Transverse colon (tissue), 4 donors: ENCODE measurements around the gene B3GNT7. TPM values are rescaled to one million over a fixed set of nuclear protein-coding genes. Genes with fewer than 3 reads are reported as not detected.
"Not testable (repeated sequence)": the region's sequence is repeated elsewhere in the genome, so short reads cannot be mapped to it uniquely, and the experiment has no call there.

ENCODE experiments used
- DNase-seq: peaks from one replicate; pipeline ENCODE4 v3.0.0-alpha.2; 2019
- H3K27ac ChIP-seq, 4 donors: fragments of 200-600 bp; sonication (generic); 2 replicates each; pipeline ENCODE4 v1.5.1; 2016 to 2018; ENCODE audit warnings: inconsistent platforms in 4 of 4
- H3K27me3 ChIP-seq: fragments of 200-600 bp; sonication (generic); 2 replicates; pipeline ENCODE4 v1.5.1; 2017; ENCODE audit warnings: inconsistent platforms
- H3K36me3 ChIP-seq, 4 donors: fragments of 200-600 bp; sonication (generic); 2 replicates each; pipeline ENCODE4 v1.5.1; 2017 to 2019; ENCODE audit warnings: inconsistent platforms in 4 of 4
- H3K4me1 ChIP-seq, 4 donors: fragments of 200-600 bp; sonication (generic); 2 replicates each; pipeline ENCODE4 v1.5.1; 2017 to 2020; ENCODE audit warnings: inconsistent platforms in 4 of 4
- H3K4me3 ChIP-seq, 4 donors: fragments of 200-600 bp; sonication (generic); 1 replicate in 1 of 4; 2 replicates in 3 of 4; pipeline versions ENCODE4 v1.5.1 to v1.6.1; 2017 to 2019; ENCODE audit warnings: inconsistent platforms in 4 of 4
- H3K9me3 ChIP-seq, 2 donors: fragments of 200-600 bp; sonication (generic); 2 replicates each; pipeline ENCODE4 v1.5.1; 2017 to 2019; ENCODE audit warnings: inconsistent platforms in 2 of 2
- EP300 ChIP-seq: sonication (generic); formaldehyde crosslinking; IDR thresholded peaks from one replicate; pipeline ENCODE4 v1.6.1; 2017; ENCODE audit warnings: antibody characterized with exemption, low read depth
- POLR2A ChIP-seq: fragments of 450-650 bp; IDR thresholded peaks from one replicate; pipeline ENCODE4 v1.6.1; 2016; ENCODE audit warnings: antibody characterized with exemption, mild to moderate bottlenecking, moderate library complexity
- POLR2AphosphoS5 ChIP-seq, 3 donors: sonication (generic); formaldehyde crosslinking; IDR thresholded peaks; one replicate each; pipeline ENCODE4 v1.6.1; 2016; ENCODE audit warnings: antibody characterized with exemption in 3 of 3
- WGBS, 2 donors: methylation state at CpG; one replicate each; pipeline ENCODE4 v1.1.5; 2018; ENCODE audit warnings: low coverage in 1 of 2; 5-methylcytosine and 5-hydroxymethylcytosine counted together
- in situ Hi-C, 4 donors: fragments of 200-750 bp; cut with MboI; loops; one replicate each; pipeline versions ENCODE4 v1.15.0 to v1.15.1; 2017; ENCODE audit warnings: low sequenced_read_pairs in 3 of 4, low pct_ligation_motif_present in 1 of 4, low pct_unique_long_range_greater_than_20kb in 1 of 4
- intact Hi-C: fragments of 100-400 bp; cut with DNase I; formaldehyde crosslinking; loops from one replicate; pipeline ENCODE4 v1.15.1; 2023; ENCODE audit warnings: low total_unique reads
- total RNA-seq, 4 donors: library from RNA; depleted of rRNA; stranded (reverse); fragments of >200 nt; gene quantifications; one replicate each; pipeline ENCODE4 v1.1.0, GENCODE V29; 2016
- TF ChIP-seq, protein P1 (sequence below), 5 experiments: fragments of 200-600 bp in 3 of 5; fragments of 450-650 bp in 2 of 5; sonication (generic) in 3 of 5; IDR thresholded peaks; 1 replicate in 2 of 5; 2 replicates in 3 of 5; pipeline ENCODE4 v1.5.1; 2016 to 2017; ENCODE audit warnings: antibody characterized with exemption in 5 of 5, inconsistent platforms in 3 of 5, mild to moderate bottlenecking in 2 of 5, moderate library complexity in 1 of 5

The B3GNT7 gene
- total RNA-seq, 4 donors from 2014 or later = 41.8 to 113 (median 55.2) TPM

DNA sequence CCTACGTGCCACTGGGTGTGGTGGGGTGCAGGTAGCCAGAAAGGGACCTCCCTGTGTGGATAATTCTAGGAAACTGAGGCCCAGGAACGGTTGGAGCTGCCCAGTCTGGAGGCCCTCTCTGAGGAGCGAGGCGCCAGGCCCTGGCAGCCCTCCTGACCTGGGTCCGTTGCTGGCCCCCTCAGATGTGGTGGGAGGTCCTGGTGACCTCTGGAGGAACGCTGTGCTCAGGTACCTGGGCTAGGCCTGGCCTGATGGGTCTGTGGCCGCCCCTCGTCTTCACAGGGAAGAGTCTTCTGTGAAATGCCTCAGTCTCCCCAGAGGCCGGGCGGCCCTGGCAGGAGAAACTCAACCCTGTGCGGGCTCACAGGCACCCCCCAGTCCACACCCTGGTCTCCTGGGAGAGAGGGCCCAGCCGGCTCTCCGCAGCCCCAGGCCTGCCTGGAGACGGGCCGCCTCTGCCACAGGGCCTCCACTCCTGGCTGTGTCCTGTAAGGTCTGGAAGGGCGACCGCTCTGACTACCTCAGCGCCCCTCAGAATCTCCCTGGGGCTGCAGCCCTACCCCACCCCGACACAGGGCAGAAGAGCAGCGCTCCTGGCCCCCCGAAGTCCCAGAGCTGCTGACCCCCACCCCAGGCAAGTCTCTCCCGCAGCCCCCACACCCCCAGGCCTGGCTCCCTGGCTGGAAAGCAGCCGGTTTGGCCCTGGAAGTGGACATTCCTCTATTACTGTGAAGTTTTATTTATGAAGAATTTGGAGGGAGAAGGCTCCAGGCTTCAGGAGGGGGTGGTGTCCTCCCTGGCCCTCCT is 3.7 kb downstream of the B3GNT7 start:
- intact Hi-C loops (loop anchor here (5.0 kb wide), 1 partner anchor 97 kb away; no protein-coding TSS in a partner anchor), in situ Hi-C loops (no loop called here)
- Histone ChIP-seq H3K9me3 (no peaks in the 10 kb centered on the region), H3K27ac (peak overlapping the region; percentile 27 to 48 (median 43)), H3K4me1 (peaks cover 14 to 44% (median 34%) of the 10 kb centered on the region in 4 donors), H3K27me3 (peaks cover 22% of the 10 kb centered on the region), H3K36me3 (no peaks in the 10 kb centered on the region), H3K4me3 (no peak overlapping the region)
- TF ChIP-seq EP300 (no peak), POLR2A (no peak), POLR2AphosphoS5 (IDR thresholded peaks at IDR 0.05) (no peak)
- TF ChIP-seq, protein P1, sequence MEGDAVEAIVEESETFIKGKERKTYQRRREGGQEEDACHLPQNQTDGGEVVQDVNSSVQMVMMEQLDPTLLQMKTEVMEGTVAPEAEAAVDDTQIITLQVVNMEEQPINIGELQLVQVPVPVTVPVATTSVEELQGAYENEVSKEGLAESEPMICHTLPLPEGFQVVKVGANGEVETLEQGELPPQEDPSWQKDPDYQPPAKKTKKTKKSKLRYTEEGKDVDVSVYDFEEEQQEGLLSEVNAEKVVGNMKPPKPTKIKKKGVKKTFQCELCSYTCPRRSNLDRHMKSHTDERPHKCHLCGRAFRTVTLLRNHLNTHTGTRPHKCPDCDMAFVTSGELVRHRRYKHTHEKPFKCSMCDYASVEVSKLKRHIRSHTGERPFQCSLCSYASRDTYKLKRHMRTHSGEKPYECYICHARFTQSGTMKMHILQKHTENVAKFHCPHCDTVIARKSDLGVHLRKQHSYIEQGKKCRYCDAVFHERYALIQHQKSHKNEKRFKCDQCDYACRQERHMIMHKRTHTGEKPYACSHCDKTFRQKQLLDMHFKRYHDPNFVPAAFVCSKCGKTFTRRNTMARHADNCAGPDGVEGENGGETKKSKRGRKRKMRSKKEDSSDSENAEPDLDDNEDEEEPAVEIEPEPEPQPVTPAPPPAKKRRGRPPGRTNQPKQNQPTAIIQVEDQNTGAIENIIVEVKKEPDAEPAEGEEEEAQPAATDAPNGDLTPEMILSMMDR (IDR thresholded peaks at IDR 0.05) = no peak
- no peak for DNase-seq
- 88% methylated on average over 15 of the region's 23 CpGs; no CpG with 5 or more reads in 1 of the 2 donors for WGBS, 2 donors

DNA sequence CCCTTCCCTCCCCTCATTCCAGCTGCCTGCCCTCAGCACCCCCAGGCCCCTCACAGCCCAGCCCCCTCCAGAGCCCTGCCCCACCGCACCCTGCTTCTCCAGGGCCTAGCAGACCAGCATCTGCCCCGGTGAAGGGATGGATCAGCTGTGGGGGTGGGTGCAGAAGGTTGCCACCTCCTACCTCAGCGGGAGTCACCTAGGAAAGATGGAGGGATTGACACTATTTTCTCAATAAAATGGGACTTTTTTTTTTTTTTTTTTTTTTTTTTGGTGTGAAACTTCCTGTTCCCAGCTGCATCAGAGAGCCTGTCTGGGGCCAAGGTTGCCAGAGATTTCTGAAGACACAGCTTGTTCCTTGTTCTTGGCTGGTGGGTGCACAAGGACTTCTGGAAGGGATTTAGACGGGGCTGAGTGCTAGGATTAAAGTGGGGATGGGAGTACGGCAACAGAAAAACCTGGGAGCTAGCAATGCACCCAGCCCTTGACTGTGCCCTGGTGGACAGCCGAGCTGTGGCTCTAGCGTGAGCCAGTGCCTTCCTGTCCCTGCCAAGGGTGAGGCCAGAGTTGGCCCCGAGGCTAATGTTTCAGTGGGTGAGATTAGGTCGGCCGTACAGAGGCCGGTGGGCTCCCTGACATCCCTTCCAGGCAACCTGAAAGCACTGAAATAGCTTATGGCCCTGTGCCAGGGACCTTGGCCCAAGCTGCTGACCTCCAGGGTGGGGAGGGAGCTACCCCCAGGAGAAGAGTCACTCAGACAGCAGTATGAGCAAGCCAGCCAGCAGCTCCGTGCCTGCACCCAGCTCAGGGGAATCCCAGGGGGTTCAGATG is 4.6 kb downstream of the B3GNT7 start:
- H3K4me1 ChIP-seq = peaks cover 14 to 37% (median 30%) of the 10 kb centered on the region in 4 donors
- no peak overlapping the region for H3K4me3 ChIP-seq
- intact Hi-C loops = loop anchor here (5.0 kb wide), 1 partner anchor 98 kb away; no protein-coding TSS in a partner anchor
- in situ Hi-C loops = loop anchor here in 2 of 4 donors (25.0 kb wide), 2 partner anchors 163 to 288 kb away; no protein-coding TSS in a partner anchor
- no peaks in the 10 kb centered on the region for H3K9me3 ChIP-seq
- 42 to 58% methylated on average over 4 to 12 of the region's 12 CpGs for WGBS, 2 donors
- TF ChIP-seq, protein P1 (IDR thresholded peaks at IDR 0.05) = peak in 1 of 5 experiments; percentile 10
- TF ChIP-seq POLR2A (no peak), POLR2AphosphoS5 (IDR thresholded peaks at IDR 0.05) (no peak), EP300 (no peak)
- peak overlapping the region; percentile 27 to 48 (median 43) for H3K27ac ChIP-seq
- DNase-seq = no peak
- no peaks in the 10 kb centered on the region for H3K36me3 ChIP-seq
- H3K27me3 ChIP-seq = peaks cover 14% of the 10 kb centered on the region

DNA sequence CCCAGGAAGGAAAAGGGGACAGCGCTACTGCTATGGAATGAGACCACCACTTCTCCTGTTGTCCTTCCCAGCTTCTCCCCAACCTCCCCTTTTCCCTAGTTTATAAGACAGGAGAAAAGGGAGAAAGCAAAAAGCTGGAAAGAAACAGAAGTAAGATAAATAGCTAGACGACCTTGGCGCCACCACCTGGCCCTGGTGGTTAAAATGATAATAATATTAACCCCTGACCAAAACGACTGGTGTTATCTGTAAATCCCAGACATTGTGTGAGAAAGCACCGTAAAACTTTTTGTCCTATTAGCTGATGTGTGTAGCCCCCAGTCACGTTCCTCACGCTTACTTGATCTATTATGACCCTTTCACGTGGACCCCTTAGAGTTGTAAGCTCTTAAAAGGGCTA is 5.2 kb downstream of the B3GNT7 start:
- TF ChIP-seq, protein P1 (IDR thresholded peaks at IDR 0.05) = peak in 1 of 5 experiments; percentile 20
- H3K36me3 ChIP-seq, intact Hi-C loops, H3K4me3 ChIP-seq, DNase-seq, H3K9me3 ChIP-seq, H3K27me3 ChIP-seq: not testable (repeated sequence)
- 39 to 51% methylated on average over 7 to 8 of the region's 8 CpGs for WGBS, 2 donors
- peak overlapping the region; percentile 27 to 48 (median 43) for H3K27ac ChIP-seq
- H3K4me1 ChIP-seq = peaks cover 14 to 35% (median 29%) of the 10 kb centered on the region in 4 donors
- in situ Hi-C loops = loop anchor here in 2 of 4 donors (25.0 kb wide), 2 partner anchors 163 to 288 kb away; no protein-coding TSS in a partner anchor

DNA sequence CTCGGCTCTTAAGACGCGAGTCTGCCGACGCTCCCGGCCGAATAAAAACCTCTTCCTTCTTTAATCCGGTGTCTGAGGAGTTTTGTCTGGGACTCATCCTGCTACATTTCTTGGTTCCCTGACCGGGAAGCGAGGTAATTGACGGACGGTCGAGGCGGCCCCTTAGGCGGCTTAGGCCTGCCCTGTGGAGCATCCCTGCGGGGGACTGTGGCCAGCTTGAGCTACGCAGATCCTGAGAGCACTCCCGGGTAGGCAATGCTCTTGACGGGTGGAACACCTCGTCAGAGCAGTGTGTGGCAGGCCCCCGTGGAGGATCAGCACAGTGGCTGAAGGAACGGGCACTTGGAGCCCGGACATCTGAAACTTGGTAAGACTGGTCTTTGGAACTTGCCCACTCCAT is 5.6 kb downstream of the B3GNT7 start:
- H3K36me3 ChIP-seq, H3K9me3 ChIP-seq, DNase-seq, H3K4me3 ChIP-seq, H3K27ac ChIP-seq, intact Hi-C loops, H3K27me3 ChIP-seq: not testable (repeated sequence)
- 89% methylated on average over 23 of the region's 23 CpGs; no CpG with 5 or more reads in 1 of the 2 donors for WGBS, 2 donors
- peaks cover 14 to 36% (median 28%) of the 10 kb centered on the region in 4 donors for H3K4me1 ChIP-seq
- in situ Hi-C loops = loop anchor here in 2 of 4 donors (25.0 kb wide), 2 partner anchors 164 to 289 kb away; no protein-coding TSS in a partner anchor

DNA sequence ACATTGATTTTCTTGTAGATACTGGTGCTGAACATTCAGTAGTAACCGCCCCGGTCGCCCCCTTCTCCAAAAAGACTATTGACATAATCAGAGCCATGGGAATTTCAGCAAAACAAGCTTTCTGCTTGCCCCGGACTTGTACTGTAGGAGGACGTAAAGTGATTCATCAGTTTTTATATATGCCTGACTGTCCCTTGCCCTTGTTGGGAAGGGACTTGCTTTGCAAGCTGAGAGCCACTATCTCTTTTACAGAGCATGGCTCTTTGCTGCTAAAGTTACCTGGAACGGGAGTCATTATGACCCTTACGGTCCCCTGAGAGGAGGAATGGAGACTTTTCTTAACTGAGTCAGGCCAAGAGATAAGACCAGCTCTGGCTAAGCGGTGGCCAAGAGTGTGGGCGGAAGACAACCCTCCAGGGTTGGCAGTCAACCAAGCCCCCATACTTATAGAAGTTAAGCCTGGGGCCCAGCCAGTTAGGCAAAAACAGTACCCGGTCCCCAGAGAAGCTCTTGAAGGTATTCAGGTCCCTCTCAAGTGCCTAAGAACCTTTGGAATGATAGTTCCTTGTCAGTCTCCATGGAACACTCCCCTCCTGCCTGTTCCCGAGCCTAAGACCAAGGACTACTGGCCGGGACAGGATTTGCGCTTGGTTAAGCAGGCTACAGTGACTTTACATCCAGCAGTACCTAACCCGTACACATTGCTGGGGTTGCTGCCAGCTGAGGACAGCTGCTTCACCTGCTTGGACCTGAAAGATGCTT is 8.1 kb downstream of the B3GNT7 start:
- H3K27ac ChIP-seq, DNase-seq, intact Hi-C loops, H3K27me3 ChIP-seq, H3K9me3 ChIP-seq, H3K36me3 ChIP-seq, H3K4me3 ChIP-seq: not testable (repeated sequence)
- in situ Hi-C loops = loop anchor here in 2 of 4 donors (25.0 kb wide), 2 partner anchors 166 to 291 kb away; no protein-coding TSS in a partner anchor
- WGBS, 2 donors = 77 to 78% methylated on average over 9 to 14 of the region's 14 CpGs
- peaks cover 13 to 32% (median 21%) of the 10 kb centered on the region in 4 donors for H3K4me1 ChIP-seq

DNA sequence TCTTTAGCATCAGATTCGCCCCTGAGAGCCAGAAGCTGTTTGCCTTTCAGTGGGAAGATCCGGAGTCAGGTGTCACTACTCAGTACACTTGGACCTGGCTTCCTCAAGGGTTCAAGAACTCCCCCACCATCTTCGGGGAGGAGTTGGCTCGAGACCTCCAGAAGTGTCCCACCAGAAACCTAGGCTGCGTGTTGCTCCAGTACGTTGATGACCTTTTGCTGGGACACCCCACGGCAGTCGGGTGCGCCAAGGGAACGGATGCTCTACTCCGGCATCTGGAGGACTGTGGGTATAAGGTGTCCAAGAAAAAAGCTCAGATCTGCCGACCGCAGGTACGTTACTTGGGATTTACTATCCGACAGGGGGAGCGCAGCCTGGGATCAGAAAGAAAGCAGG is 8.7 kb downstream of the B3GNT7 start:
- H3K4me3 ChIP-seq, H3K27me3 ChIP-seq, DNase-seq, H3K36me3 ChIP-seq, H3K9me3 ChIP-seq, intact Hi-C loops, H3K27ac ChIP-seq: not testable (repeated sequence)
- H3K4me1 ChIP-seq = peaks cover 13 to 28% (median 20%) of the 10 kb centered on the region in 4 donors
- in situ Hi-C loops = loop anchor here in 2 of 4 donors (25.0 kb wide), 2 partner anchors 167 to 292 kb away; no protein-coding TSS in a partner anchor
- 83 to 92% methylated on average over 1 to 16 of the region's 16 CpGs for WGBS, 2 donors
